Mesodermal cell (in vitro differentiated cells): ENCODE data around the gene SCUBE1.

Experiments
- H3K27ac ChIP-seq: 2 replicates; pipeline ENCODE4 v1.7.0; 2013; ENCODE audit warnings: mild to moderate bottlenecking, low read depth, low read length, moderate library complexity; ENCODE audit not compliant: severe bottlenecking
- H3K36me3 ChIP-seq: 2 replicates; pipeline ENCODE4 v1.7.1; 2013; ENCODE audit warnings: mild to moderate bottlenecking, low read length, moderate library complexity; ENCODE audit not compliant: control insufficient read depth, insufficient read depth
- H3K4me1 ChIP-seq: one replicate; pipeline ENCODE4 v1.7.1; 2013; ENCODE audit warnings: mild to moderate bottlenecking, low read length; ENCODE audit not compliant: insufficient read depth, control insufficient read depth, poor library complexity, severe bottlenecking
- H3K4me3 ChIP-seq: 2 replicates; pipeline ENCODE4 v1.7.0; 2013; ENCODE audit warnings: low read length, control low read depth, mild to moderate bottlenecking; ENCODE audit not compliant: insufficient read depth, poor library complexity, severe bottlenecking; ENCODE audit errors: extremely low read depth
- H3K9me3 ChIP-seq: 2 replicates; pipeline ENCODE4 v1.7.1; 2013; ENCODE audit warnings: mild to moderate bottlenecking, low read length, moderate library complexity; ENCODE audit not compliant: control insufficient read depth
- WGBS, 2 experiments: methylation state at CpG; one replicate each; pipeline ENCODE4 v1.1.5; 2013; ENCODE audit warnings: missing lambda C conversion rate in 2 of 2; ENCODE audit not compliant: insufficient coverage in 2 of 2; 5-methylcytosine and 5-hydroxymethylcytosine counted together

Gene SCUBE1

GRCh38 chr22:43238526-43239006, 104.6 kb downstream of the SCUBE1 start:
- no peaks in the 10 kb centered on the region for H3K4me1 ChIP-seq
- H3K27ac ChIP-seq, result no peak overlapping the region
- H3K4me3 ChIP-seq, result no peak overlapping the region
- H3K9me3 ChIP-seq, result no peaks in the 10 kb centered on the region
- no peaks in the 10 kb centered on the region for H3K36me3 ChIP-seq
- 92 to 96% methylated on average over 19 of the region's 19 CpGs for WGBS, 2 experiments

- H3K36me3 ChIP-seq, result no peaks in the 10 kb centered on the region
- H3K4me3 ChIP-seq, result no peak overlapping the region
- 92% methylated on average over 8 to 9 of the region's 9 CpGs for WGBS, 2 experiments
- no peak overlapping the region for H3K27ac ChIP-seq
- no peaks in the 10 kb centered on the region for H3K4me1 ChIP-seq
- H3K9me3 ChIP-seq, result no peaks in the 10 kb centered on the region
These were observed 105.9 kb downstream of the SCUBE1 start for GRCh38 chr22:43237280-43237679.

- Histone ChIP-seq H3K9me3 (no peaks in the 10 kb centered on the region), H3K4me3 (no peak overlapping the region), H3K4me1 (no peaks in the 10 kb centered on the region), H3K27ac (no peak overlapping the region), H3K36me3 (no peaks in the 10 kb centered on the region)
- 90 to 95% methylated on average over 6 to 14 of the region's 14 CpGs for WGBS, 2 experiments
These were observed 106.6 kb downstream of the SCUBE1 start for GRCh38 chr22:43236411-43237166.

GRCh38 chr22:43235445-43236409, 107.4 kb downstream of the SCUBE1 start:
- WGBS, 2 experiments, result 82 to 85% methylated on average over 19 to 22 of the region's 22 CpGs
- Histone ChIP-seq H3K36me3 (no peaks in the 10 kb centered on the region), H3K9me3 (no peaks in the 10 kb centered on the region), H3K4me3 (no peak overlapping the region), H3K4me1 (no peaks in the 10 kb centered on the region), H3K27ac (no peak overlapping the region)

GRCh38 chr22:43234264-43234988, 108.7 kb downstream of the SCUBE1 start:
- Histone ChIP-seq H3K4me1 (no peaks in the 10 kb centered on the region), H3K27ac (peak overlapping the region; percentile 57), H3K36me3 (no peaks in the 10 kb centered on the region), H3K4me3 (no peak overlapping the region), H3K9me3 (no peaks in the 10 kb centered on the region)
- 77 to 79% methylated on average over 5 to 6 of the region's 9 CpGs for WGBS, 2 experiments

GRCh38 chr22:43233529-43233928, 109.6 kb downstream of the SCUBE1 start:
- Histone ChIP-seq H3K4me1 (peaks cover 3% of the 10 kb centered on the region), H3K4me3 (no peak overlapping the region), H3K27ac (no peak overlapping the region), H3K36me3 (no peaks in the 10 kb centered on the region), H3K9me3 (no peaks in the 10 kb centered on the region)
- 88 to 96% methylated on average over 6 of the region's 6 CpGs for WGBS, 2 experiments

- Histone ChIP-seq H3K27ac (no peak overlapping the region), H3K4me1 (peaks cover 4% of the 10 kb centered on the region), H3K4me3 (no peak overlapping the region), H3K9me3 (no peaks in the 10 kb centered on the region), H3K36me3 (no peaks in the 10 kb centered on the region)
- WGBS, 2 experiments, result 93 to 95% methylated on average over 5 to 8 of the region's 8 CpGs
These were observed 110.7 kb downstream of the SCUBE1 start for GRCh38 chr22:43232445-43232844.

- peaks cover 10% of the 10 kb centered on the region for H3K4me1 ChIP-seq
- WGBS, 2 experiments, result 86 to 89% methylated on average over 12 to 13 of the region's 15 CpGs
These were observed 111.5 kb downstream of the SCUBE1 start for GRCh38 chr22:43231724-43232034.

GRCh38 chr22:43230971-43231723, 112.0 kb downstream of the SCUBE1 start:
- H3K9me3 ChIP-seq, result no peaks in the 10 kb centered on the region
- no peak overlapping the region for H3K27ac ChIP-seq
- no peaks in the 10 kb centered on the region for H3K36me3 ChIP-seq
- peaks cover 13% of the 10 kb centered on the region for H3K4me1 ChIP-seq
- no peak overlapping the region for H3K4me3 ChIP-seq
- WGBS, 2 experiments, result 23 to 27% methylated on average over 22 to 23 of the region's 23 CpGs

More at GRCh38 chr22:43231724-43232034, 111.5 kb downstream of the SCUBE1 start:
- Histone ChIP-seq H3K36me3 (no peaks in the 10 kb centered on the region), H3K9me3 (no peaks in the 10 kb centered on the region), H3K4me3 (no peak overlapping the region), H3K27ac (no peak overlapping the region)

GRCh38 chr22:43230571-43230970, 112.6 kb downstream of the SCUBE1 start:
- no peak overlapping the region for H3K27ac ChIP-seq
- 81 to 91% methylated on average over 5 to 9 of the region's 9 CpGs for WGBS, 2 experiments
- H3K36me3 ChIP-seq, result no peaks in the 10 kb centered on the region
- H3K9me3 ChIP-seq, result no peaks in the 10 kb centered on the region
- H3K4me3 ChIP-seq, result no peak overlapping the region
- H3K4me1 ChIP-seq, result peaks cover 13% of the 10 kb centered on the region
